AG08396 (cell line): Measurements from ENCODE around the gene IL3.

ENCODE experiments used
- DNase-seq: peaks from one replicate; pipeline ENCODE4 v3.0.0; 2012; ENCODE audit warnings: low spot score, mixed read lengths

IL3 gene

GRCh38 chr5:132026516-132027008 is 33.9 kb upstream of the IL3 start:
- DNase-seq, result no peak

DNA sequence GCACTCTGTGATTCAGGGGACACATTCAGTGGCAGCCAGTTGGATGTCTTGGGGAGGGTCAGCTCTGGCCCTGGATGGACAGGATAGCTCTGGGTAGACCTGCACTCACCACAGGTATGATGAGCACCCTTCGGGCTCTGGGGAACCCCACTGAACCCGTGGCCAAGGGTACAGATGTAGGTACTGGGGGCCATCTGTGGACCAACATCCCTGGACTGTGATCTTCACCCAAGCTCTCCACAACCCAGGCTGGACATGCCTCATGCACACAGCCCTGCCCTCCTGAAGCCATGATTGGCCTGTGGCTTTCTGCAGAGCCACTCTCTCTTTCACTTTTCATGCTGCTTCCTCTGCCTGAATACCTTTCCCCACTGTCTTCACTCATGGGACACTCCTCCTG is 33.4 kb upstream of the IL3 start:
- no peak for DNase-seq

GRCh38 chr5:132029609-132030330 is 30.7 kb upstream of the IL3 start:
- no peak for DNase-seq

GRCh38 chr5:132030610-132031009 is 29.8 kb upstream of the IL3 start:
- no peak for DNase-seq

- DNase-seq, result no peak
Observed at GRCh38 chr5:132032196-132032595, 28.3 kb upstream of the IL3 start.

- no peak for DNase-seq
Observed at GRCh38 chr5:132033122-132033521, 27.3 kb upstream of the IL3 start.

DNA sequence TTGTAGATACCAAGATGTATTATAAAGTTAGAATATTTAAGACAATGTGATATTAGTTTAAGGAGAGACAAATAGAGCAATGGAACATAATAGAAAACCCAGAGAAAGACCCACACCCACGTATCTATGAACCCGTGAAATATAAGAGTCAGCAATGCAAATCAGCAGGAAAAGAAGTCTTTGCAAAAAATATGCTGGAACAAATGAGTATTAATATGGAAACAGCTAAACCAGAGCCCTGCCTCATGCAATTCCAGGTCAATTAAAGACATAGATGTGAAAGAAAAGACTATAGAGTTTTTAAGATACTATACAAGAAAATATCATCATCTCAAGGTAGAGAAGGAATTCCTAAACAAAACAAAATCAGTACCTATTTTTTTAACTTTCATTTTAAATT is 23.1 kb upstream of the IL3 start:
- DNase-seq, result no peak

DNA sequence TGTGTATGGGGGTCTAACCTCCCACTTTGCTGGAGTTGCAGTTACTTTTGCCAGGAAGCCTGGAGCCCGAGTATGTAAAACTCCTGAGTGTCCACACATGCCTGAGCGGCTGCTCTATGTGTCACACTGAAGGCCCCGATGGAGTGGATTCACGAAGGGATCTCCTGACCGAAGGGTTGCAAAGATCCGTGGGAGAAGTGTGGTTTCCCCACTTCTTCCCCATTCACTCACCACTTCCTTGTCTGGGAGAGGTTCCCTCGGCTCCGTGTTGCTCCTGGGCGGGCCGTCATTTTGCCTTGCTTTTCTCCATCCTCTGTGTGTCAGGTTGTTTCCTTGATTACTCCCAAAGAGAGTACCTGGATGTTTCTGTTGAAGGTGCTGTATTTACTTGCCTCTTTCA is 16.2 kb upstream of the IL3 start:
- no peak for DNase-seq

DNA sequence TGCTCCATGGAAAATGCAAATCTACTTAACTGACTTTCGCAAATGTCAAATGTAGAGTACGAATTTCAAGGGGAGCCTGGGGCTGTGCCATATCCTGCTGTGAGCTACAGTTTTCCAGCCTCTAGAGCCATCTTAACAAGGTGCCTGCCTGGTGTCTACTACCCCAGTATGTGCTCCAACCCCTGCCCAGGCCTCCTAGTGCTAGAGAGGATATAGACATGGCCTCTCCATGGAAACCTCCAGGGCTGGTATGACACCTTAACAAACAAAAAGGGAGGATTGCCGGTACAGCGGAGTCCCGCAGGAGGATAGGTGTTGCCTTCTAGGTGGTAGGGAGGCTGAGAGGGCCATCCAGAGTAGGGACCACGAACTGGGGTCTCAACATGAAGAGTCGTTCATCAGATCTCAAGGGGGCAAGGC is 13.6 kb upstream of the IL3 start:
- DNase-seq, result no peak

DNA sequence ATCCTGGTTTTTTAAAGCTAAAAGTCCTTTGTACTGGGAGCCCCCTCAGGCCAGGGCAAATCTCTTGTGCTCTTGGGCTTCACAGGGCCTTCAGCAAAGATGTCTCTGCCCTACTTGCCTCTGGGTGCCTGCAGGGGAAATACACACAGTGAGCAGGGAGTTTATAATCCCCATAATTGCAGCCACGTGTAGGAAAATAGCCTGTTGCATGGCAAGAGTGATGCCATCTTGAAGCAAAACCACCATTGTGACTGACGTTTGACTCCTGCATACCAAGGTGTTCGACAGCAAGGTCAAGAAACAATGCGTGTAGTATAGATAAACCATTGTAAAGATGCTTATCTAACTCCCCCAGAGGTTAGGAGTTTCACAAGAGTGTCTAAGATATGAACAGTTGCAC is 11.4 kb upstream of the IL3 start:
- DNase-seq, result no peak

- DNase-seq, result no peak
Observed at GRCh38 chr5:132049559-132049958, 10.9 kb upstream of the IL3 start.

DNA sequence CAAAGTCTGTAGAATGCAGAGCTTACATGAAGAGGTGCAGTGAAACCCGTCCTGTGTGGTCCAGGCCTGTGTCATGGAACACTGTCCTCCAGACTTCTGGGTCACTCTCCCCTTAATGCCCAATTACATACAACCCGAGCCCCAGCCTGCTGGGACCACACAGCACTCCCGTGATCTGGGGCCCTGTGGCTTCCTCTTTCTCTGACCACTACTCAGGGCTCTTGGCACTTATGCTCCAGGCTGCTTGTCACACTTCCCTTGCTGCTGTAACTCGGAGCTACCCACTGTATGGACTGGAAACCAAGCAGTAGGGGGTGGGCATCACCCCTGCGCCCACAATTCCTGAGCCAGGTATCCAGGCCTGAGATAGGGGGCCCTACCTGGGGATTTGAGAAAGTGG is 10.3 kb upstream of the IL3 start:
- DNase-seq, result no peak

GRCh38 chr5:132050661-132051552 is 9.5 kb upstream of the IL3 start:
- DNase-seq, result no peak

- DNase-seq, result no peak
Observed at GRCh38 chr5:132052520-132052919, 7.9 kb upstream of the IL3 start.

DNA sequence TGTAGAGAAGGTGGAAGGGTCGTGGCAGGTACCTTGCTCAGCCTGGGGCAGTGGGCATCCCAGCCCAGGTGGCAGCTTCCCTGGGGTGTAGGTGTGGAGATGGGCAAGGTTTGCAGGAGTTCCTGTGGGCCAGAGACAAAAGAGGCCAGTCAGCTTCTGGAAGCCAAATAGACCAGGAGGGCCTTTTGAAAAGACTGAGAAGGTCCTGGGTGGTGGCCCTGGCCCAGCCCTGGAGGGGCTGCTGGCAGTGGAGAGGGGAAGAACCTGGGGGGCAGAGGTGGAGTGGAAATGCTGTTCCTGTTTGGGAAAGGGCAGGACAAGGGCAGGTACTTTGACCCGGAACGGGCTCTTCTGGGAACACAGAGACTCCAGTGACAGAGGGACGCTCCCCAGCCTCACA is 7.0 kb upstream of the IL3 start:
- no peak for DNase-seq

- no peak for DNase-seq
Observed at GRCh38 chr5:132054031-132054696, 6.3 kb upstream of the IL3 start.

- DNase-seq, result no peak
Observed at GRCh38 chr5:132054697-132055440, 5.6 kb upstream of the IL3 start.

GRCh38 chr5:132055441-132055807 is 5.0 kb upstream of the IL3 start:
- no peak for DNase-seq

DNA sequence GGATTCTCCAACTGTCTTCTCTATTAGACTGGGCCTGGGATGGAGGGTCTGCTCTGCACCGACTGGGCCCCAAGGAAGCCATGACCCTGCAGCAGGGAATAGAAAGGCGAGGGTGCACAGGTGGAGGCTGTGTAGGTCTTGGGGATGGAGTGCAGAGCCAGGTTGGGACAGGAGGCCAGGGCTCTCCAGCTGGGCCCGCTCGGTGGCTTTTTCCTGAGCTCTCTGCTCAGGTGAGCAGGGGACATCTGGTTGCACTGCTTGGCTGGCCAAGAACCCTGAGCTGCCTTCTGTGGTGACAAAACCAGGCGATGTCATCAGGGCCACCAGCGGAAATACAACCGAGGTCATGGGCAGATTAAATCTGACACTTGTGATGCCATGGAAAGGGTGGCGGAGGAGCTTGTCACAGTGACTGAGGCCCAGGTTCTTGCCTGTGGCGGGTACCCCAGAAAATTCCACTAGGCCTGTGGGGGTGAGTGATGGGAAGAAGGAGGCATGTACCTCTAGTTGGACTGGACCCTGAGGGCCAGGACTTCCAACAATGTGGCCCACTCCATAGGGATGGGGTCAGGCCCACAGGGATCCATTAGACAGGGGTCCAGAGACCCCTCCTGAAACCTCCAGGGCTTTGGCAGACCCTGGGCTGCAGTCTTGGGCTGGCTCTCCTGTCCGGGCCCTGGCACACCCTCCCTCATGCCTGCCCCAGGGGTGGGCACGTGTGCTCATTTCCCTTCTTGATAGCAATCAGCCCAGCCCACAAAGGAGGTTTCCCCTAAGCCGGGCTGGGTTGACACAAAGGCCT is 4.4 kb upstream of the IL3 start:
- DNase-seq, result no peak

DNA sequence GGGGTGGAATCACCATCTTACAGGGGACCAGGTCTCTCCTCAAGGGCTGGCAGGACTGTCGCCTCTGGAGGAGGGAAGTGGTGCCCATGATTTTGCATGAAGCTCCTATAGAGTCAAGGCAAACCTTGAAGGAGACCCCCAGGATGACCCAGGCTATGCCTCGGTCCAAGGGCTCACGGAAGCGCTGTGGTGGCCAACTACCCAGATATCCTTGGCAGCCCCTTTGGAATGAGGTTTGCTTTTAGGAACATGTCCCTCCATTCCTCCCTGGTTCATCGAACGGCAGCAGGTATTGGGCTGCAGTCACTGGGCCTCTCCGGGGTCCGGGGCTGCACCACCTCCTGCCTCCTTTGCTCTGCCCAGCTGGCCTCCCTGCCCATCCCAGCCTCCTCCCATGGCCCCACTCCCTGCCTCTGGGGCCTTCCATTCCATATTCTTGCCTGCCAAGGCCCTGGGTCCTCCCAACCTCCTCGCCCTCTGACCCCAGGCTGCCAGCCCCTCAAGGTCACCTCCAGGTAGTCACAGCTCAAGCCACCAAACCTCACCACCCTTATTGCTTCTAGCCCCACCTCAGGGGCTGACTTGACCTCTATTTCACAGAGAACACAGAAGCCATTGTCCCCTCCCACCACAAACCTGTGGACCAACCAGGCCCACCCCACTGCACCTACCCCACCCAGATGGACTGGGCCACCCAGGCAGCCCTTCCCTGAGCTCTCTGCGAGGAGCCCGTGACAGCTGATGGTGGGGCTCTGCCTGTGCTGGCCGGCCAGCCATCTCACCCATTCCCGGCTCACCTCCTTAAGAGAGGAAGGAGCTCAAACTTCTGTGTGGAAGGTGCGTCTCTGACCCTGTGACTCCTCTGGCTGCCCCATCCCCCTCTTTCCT is 3.6 kb upstream of the IL3 start:
- DNase-seq, result no peak
